ENCODE measurements around the gene PDIA6.

GRCh38 chr2:10841547-10842219 is 29.1 kb upstream of the PDIA6 start:
- TF ChIP-seq, protein P1, sequence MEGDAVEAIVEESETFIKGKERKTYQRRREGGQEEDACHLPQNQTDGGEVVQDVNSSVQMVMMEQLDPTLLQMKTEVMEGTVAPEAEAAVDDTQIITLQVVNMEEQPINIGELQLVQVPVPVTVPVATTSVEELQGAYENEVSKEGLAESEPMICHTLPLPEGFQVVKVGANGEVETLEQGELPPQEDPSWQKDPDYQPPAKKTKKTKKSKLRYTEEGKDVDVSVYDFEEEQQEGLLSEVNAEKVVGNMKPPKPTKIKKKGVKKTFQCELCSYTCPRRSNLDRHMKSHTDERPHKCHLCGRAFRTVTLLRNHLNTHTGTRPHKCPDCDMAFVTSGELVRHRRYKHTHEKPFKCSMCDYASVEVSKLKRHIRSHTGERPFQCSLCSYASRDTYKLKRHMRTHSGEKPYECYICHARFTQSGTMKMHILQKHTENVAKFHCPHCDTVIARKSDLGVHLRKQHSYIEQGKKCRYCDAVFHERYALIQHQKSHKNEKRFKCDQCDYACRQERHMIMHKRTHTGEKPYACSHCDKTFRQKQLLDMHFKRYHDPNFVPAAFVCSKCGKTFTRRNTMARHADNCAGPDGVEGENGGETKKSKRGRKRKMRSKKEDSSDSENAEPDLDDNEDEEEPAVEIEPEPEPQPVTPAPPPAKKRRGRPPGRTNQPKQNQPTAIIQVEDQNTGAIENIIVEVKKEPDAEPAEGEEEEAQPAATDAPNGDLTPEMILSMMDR (IDR thresholded peaks at IDR 0.05) = no peak
- no peak for TF ChIP-seq POLR2A (IDR thresholded peaks at IDR 0.05)
